Sigmoid colon (tissue), 4 donors: ENCODE data around the gene PHF13.

ENCODE experiments used
- POLR2A ChIP-seq, 2 donors: fragments of 450-650 bp; IDR thresholded peaks; one replicate each; pipeline ENCODE4 v1.6.1; 2016; ENCODE audit warnings: antibody characterized with exemption in 2 of 2, mild to moderate bottlenecking in 2 of 2, moderate library complexity in 2 of 2
- POLR2AphosphoS5 ChIP-seq, 4 donors: sonication (generic); formaldehyde crosslinking; IDR thresholded peaks; one replicate each; pipeline ENCODE4 v1.6.1; 2017; ENCODE audit warnings: antibody characterized with exemption in 4 of 4
- TF ChIP-seq, protein P1 (sequence below), 4 experiments: fragments of 450-650 bp in 3 of 4; fragments of 200-600 bp in 1 of 4; IDR thresholded peaks; one replicate each; pipeline ENCODE4 v1.5.1; 2016 to 2019; ENCODE audit warnings: antibody characterized with exemption in 4 of 4, mild to moderate bottlenecking in 3 of 4, moderate library complexity in 2 of 4

DNA sequence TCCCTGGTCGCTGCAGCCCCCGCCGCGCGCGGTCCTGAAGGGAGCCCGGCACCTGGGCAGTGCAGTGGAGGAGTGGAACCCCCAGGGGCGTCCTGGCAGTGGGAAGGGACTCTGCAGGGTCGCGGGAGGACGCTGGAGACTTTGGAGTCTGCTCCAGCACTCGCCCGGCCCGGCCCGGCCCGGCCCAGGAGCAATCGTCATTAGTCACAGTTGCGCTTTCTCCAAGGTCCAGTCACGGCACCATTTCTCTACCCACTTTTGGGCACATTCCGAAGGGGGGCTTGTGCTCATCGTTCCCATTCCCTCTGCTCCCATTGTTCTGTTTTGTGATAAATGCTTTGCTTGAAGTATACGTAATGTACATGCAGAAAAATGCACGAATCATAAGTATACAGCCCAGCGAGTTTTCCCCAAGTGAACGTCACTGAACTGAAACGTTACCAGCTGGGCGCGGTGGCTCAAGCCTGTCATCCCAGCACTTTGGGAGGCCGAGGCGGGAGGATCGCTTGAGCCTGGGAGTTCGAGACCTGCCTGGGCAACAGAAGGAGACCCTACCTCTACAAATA is 12.1 kb downstream of the PHF13 start:
- TF ChIP-seq POLR2A (IDR thresholded peaks at IDR 0.05) (no peak), POLR2AphosphoS5 (IDR thresholded peaks at IDR 0.05) (peak in 1 of 4 donors; percentile 17)
- TF ChIP-seq, protein P1, sequence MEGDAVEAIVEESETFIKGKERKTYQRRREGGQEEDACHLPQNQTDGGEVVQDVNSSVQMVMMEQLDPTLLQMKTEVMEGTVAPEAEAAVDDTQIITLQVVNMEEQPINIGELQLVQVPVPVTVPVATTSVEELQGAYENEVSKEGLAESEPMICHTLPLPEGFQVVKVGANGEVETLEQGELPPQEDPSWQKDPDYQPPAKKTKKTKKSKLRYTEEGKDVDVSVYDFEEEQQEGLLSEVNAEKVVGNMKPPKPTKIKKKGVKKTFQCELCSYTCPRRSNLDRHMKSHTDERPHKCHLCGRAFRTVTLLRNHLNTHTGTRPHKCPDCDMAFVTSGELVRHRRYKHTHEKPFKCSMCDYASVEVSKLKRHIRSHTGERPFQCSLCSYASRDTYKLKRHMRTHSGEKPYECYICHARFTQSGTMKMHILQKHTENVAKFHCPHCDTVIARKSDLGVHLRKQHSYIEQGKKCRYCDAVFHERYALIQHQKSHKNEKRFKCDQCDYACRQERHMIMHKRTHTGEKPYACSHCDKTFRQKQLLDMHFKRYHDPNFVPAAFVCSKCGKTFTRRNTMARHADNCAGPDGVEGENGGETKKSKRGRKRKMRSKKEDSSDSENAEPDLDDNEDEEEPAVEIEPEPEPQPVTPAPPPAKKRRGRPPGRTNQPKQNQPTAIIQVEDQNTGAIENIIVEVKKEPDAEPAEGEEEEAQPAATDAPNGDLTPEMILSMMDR (IDR thresholded peaks at IDR 0.05): no peak
